ENCODE measurements around the gene DAAM2.

- TF ChIP-seq CTCF (IDR thresholded peaks at IDR 0.05) (no peak), POLR2A (IDR thresholded peaks at IDR 0.05) (no peak), EP300 (IDR thresholded peaks at IDR 0.05) (no peak), POLR2AphosphoS5 (IDR thresholded peaks at IDR 0.05) (no peak)
Observed at GRCh38 chr6:39867592-39867991, 75.4 kb downstream of the DAAM2 start.
